NB4 (cell line): Measurements from ENCODE around the gene INPP5D.

ENCODE experiments used
- DNase-seq: peaks from one replicate; pipeline ENCODE4 v3.0.0; 2010; ENCODE audit warnings: low read depth
- H3K4me3 ChIP-seq: one replicate; pipeline ENCODE4 v1.5.1; 2011; ENCODE audit warnings: mild to moderate bottlenecking, low read depth, low read length, moderate library complexity
- MYC ChIP-seq: IDR thresholded peaks from 2 replicates; pipeline ENCODE4 v1.6.1; 2011; ENCODE audit warnings: low read depth, low read length
- POLR2A ChIP-seq: IDR thresholded peaks from 2 replicates; pipeline ENCODE4 v1.6.1; 2011; ENCODE audit warnings: mild to moderate bottlenecking; ENCODE audit not compliant: insufficient read length; ENCODE audit errors: extremely low read depth
- TF ChIP-seq, protein P1 (sequence below): IDR thresholded peaks from 2 replicates; pipeline ENCODE4 v1.6.1; 2011; ENCODE audit warnings: low read depth, low read length
- TF ChIP-seq, protein P2 (sequence below): IDR thresholded peaks from one replicate; pipeline ENCODE4 v1.5.1; 2012; ENCODE audit warnings: low read depth, low read length

The INPP5D gene

DNA sequence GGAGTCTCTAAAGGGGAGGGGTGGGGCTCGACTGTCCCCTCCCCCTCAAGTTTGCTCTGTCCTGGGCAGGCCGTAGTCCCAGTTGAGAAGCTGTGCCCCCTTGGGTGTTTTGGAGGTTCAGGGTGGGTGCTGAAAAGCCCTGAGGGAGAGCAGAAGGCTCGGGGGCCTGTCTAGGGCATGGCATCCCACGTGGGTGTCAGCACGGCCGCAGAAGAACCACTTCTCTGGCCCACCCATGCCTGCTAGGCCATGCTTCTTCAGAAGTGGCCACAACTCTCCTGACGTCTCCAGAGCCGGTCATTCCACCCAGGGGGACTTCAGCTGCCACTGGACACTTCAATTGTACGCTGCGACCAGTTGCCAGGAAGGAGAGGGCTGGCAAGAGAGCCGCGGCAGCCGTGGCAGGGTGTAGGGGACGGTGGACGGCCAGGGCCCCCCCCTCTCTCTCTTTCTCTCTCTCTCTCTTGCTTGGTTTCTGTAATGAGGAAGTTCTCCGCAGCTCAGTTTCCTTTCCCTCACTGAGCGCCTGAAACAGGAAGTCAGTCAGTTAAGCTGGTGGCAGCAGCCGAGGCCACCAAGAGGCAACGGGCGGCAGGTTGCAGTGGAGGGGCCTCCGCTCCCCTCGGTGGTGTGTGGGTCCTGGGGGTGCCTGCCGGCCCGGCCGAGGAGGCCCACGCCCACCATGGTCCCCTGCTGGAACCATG, at the start of gene INPP5D:
TSS of gene INPP5D (plus strand) at position 546 of the 704 bp plus-strand sequence. CDS start at position 683, 137 bp downstream.
- TF ChIP-seq POLR2A = peak; percentile 83
- TF ChIP-seq, protein P1, sequence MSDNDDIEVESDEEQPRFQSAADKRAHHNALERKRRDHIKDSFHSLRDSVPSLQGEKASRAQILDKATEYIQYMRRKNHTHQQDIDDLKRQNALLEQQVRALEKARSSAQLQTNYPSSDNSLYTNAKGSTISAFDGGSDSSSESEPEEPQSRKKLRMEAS = peak; percentile 89
- TF ChIP-seq, protein P2, sequence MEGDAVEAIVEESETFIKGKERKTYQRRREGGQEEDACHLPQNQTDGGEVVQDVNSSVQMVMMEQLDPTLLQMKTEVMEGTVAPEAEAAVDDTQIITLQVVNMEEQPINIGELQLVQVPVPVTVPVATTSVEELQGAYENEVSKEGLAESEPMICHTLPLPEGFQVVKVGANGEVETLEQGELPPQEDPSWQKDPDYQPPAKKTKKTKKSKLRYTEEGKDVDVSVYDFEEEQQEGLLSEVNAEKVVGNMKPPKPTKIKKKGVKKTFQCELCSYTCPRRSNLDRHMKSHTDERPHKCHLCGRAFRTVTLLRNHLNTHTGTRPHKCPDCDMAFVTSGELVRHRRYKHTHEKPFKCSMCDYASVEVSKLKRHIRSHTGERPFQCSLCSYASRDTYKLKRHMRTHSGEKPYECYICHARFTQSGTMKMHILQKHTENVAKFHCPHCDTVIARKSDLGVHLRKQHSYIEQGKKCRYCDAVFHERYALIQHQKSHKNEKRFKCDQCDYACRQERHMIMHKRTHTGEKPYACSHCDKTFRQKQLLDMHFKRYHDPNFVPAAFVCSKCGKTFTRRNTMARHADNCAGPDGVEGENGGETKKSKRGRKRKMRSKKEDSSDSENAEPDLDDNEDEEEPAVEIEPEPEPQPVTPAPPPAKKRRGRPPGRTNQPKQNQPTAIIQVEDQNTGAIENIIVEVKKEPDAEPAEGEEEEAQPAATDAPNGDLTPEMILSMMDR = no peak
- peak; percentile 71 for TF ChIP-seq MYC
- peak within 1 kb of the TSS; percentile 100 for H3K4me3 ChIP-seq
- peak; percentile 98 for DNase-seq

DNA sequence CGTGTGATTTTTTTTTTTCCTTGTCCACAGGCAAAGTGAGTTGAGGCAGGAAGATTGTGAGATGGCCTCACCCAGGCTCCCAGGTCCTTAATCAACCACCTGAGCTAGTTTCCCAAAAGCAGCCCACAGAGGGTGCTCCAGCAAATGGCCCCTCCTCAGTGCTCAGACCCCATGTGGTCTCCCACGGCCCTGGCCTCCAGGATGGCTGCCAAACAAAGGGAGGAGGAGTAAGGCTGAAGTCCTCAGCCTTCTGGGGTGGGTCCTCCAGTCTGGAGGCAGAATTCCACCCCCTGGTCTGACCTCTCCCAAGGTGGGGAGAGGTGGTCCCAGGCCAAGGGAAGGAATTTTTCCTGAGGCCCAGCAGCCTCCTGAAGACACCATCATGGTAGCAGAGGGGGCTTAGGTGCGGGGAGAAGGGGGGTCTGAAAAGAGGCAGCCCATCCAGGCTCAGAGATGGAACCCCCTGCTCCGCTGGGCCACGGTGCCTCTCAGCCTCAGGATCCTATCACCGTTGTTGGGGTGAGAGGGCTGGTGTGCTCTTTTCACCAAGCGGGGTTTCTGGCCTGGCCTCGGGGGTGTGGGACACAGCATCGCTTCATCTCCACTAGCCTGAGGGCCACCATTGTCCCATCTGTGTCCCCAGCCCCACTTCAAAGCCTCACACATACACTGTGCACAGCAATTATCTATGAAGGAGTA, 49.4 kb upstream of the INPP5D start:
- TF ChIP-seq POLR2A = no peak
- TF ChIP-seq MYC = no peak
- TF ChIP-seq, protein P2 = no peak
- TF ChIP-seq, protein P1 = no peak
- no peak overlapping the region for H3K4me3 ChIP-seq
- DNase-seq = no peak

DNA sequence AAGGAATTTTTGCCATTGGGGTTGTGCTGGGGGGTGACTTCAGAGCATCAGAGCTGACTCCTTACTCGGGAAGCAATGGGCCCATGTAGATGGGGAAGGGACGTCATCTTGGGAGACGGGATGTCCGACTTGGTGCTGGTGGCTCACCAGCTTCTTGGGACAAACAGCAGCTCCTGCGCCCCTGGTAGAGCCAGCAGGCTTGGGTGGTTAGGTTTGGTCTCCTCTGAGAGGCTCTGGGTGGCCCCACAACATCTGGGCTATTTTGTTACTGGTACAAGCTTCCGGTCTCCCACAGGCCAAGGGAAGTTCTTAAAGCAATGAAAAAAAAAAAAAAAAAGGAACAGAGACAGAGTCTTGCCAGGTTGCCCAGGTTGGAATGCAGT, 48.9 kb upstream of the INPP5D start:
- no peak overlapping the region for H3K4me3 ChIP-seq
- no peak for DNase-seq
- TF ChIP-seq, protein P1 = no peak
- TF ChIP-seq, protein P2 = no peak
- TF ChIP-seq POLR2A (no peak), MYC (no peak)

DNA sequence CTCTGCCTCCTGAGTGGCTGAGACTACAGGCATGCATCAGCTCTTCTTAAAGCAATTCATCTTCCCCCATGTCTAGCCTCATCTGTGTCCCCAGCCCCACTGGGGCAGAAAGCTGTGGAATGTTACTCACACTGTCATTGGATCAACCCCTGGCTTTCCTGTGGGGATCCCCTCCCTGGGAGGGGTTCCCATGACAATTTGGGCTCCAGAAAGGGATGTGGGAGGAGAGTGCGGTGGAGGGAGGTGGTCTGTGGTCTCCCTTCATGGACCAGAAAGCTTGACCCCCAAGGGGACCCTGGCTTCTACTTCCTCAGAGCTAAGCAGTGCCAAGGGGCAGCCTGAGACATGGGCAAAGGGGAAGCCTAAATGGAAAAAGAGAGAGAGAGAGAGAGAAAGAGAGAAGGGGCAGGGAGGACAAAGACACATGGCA, 48.4 kb upstream of the INPP5D start:
- no peak for TF ChIP-seq POLR2A
- TF ChIP-seq, protein P2 = no peak
- no peak for TF ChIP-seq MYC
- DNase-seq = peak; percentile 38
- H3K4me3 ChIP-seq = no peak overlapping the region

DNA sequence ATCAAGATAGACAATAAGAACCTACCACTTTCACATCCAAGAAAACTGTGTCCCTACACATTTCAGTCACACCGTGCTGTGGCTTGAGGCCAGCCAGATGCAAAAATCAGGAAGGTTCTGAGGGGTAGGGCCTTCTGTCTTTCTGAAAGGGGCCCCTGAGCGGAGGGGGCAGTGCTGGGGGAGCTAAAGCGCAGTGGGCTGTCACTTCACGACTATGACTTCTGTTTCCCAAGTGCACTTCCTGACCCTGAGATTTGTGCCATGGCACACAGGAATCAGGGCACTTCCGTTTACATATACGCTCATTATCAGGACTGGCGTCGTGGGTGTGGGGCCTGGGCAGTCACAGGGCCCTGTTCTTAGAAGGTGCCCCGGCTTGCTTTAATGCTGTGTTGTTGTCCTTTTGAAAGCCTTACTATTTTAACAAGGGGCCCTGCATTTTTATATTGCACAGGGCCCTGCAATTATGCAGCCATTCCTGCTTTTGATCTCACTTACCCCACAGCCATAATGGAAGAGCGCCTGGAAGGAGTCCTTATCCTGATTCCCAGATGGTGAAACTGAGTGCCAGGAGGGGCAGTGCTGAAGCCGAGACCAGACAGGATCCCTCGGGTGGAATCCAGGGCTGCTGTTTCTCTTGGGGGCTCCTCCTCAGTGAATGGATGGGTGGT, 47.7 kb upstream of the INPP5D start:
- no peak for DNase-seq
- TF ChIP-seq, protein P1 = no peak
- TF ChIP-seq, protein P2 = no peak
- TF ChIP-seq POLR2A (no peak), MYC (no peak)
- H3K4me3 ChIP-seq = no peak overlapping the region
